ENCODE data around the gene FOXD1.
"Not testable (repeated sequence)": the region's sequence is repeated elsewhere in the genome, so short reads cannot be mapped to it uniquely, and the experiment has no call there.

Gene FOXD1

GRCh38 chr5:73448463-73449136 is at the start of gene FOXD1:
Gene FOXD1 (minus strand): TSS chr5:73448777. CDS start chr5:73448362, 415 bp downstream.
- DNase-seq (ENCODE audit: low read depth in 2 of 2) = no peak

- no peak for DNase-seq (ENCODE audit: low read depth in 2 of 2)
Measured at GRCh38 chr5:73497497-73498056, 49.0 kb upstream of the FOXD1 start.

GRCh38 chr5:73496984-73497457 is 48.4 kb upstream of the FOXD1 start:
- no peak for DNase-seq (ENCODE audit: low read depth in 2 of 2)

- no peak for DNase-seq (ENCODE audit: low read depth in 2 of 2)
Measured at GRCh38 chr5:73495772-73496335, 47.3 kb upstream of the FOXD1 start.

GRCh38 chr5:73494721-73495120 is 46.1 kb upstream of the FOXD1 start:
- DNase-seq (ENCODE audit: low read depth in 2 of 2) = no peak

GRCh38 chr5:73493421-73493820 is 44.8 kb upstream of the FOXD1 start:
- DNase-seq (ENCODE audit: low read depth in 2 of 2) = no peak

GRCh38 chr5:73491155-73491554 is 42.6 kb upstream of the FOXD1 start:
- DNase-seq (ENCODE audit: low read depth in 2 of 2) = no peak

- DNase-seq (ENCODE audit: low read depth in 2 of 2) = no peak
Measured at GRCh38 chr5:73490088-73490487, 41.5 kb upstream of the FOXD1 start.

- no peak for DNase-seq (ENCODE audit: low read depth in 2 of 2)
Measured at GRCh38 chr5:73488806-73489205, 40.2 kb upstream of the FOXD1 start.

- no peak for DNase-seq (ENCODE audit: low read depth in 2 of 2)
Measured at GRCh38 chr5:73487815-73488214, 39.2 kb upstream of the FOXD1 start.

GRCh38 chr5:73487257-73487656 is 38.7 kb upstream of the FOXD1 start:
- not testable (repeated sequence) for DNase-seq (ENCODE audit: low read depth in 2 of 2)

GRCh38 chr5:73486119-73486899 is 37.7 kb upstream of the FOXD1 start:
- DNase-seq (ENCODE audit: low read depth in 2 of 2) = no peak

GRCh38 chr5:73485715-73486114 is 37.1 kb upstream of the FOXD1 start:
- DNase-seq (ENCODE audit: low read depth in 2 of 2) = no peak

GRCh38 chr5:73484511-73484910 is 35.9 kb upstream of the FOXD1 start:
- DNase-seq (ENCODE audit: low read depth in 2 of 2) = no peak

GRCh38 chr5:73483676-73484075 is 35.1 kb upstream of the FOXD1 start:
- no peak for DNase-seq (ENCODE audit: low read depth in 2 of 2)

- no peak for DNase-seq (ENCODE audit: low read depth in 2 of 2)
Measured at GRCh38 chr5:73482383-73483136, 34.0 kb upstream of the FOXD1 start.

- DNase-seq (ENCODE audit: low read depth in 2 of 2) = no peak
Measured at GRCh38 chr5:73480500-73480899, 31.9 kb upstream of the FOXD1 start.

- DNase-seq (ENCODE audit: low read depth in 2 of 2) = no peak
Measured at GRCh38 chr5:73472116-73472515, 23.5 kb upstream of the FOXD1 start.

GRCh38 chr5:73471654-73472053 is 23.1 kb upstream of the FOXD1 start:
- no peak for DNase-seq (ENCODE audit: low read depth in 2 of 2)

- no peak for DNase-seq (ENCODE audit: low read depth in 2 of 2)
Measured at GRCh38 chr5:73469878-73470277, 21.3 kb upstream of the FOXD1 start.

GRCh38 chr5:73468638-73469037 is 20.1 kb upstream of the FOXD1 start:
- not testable (repeated sequence) for DNase-seq (ENCODE audit: low read depth in 2 of 2)

Measured in activated CD8-positive, alpha-beta memory T cell treated with anti-CD3 and anti-CD28 coated beads for 4 hours (primary cell).